Endothelial cell of umbilical vein (primary cell): ENCODE data around the gene ST6GALNAC3. TPM values are rescaled to one million over a fixed set of nuclear protein-coding genes. Genes with fewer than 3 reads are reported as not detected.

Source experiments
- BruUV-seq: library from RNA; stranded (reverse); fragments of 400-500 nt; replicated peaks from 2 replicates; lab custom pipeline; 2021; lab: Mats Ljungman, UMichigan
- CTCF ChIA-PET: fragments of 300-600, 350-600 bp; sonication (Branson Sonifier 250); formaldehyde crosslinking; loops from one replicate; lab custom pipeline; 2021; ENCODE audit warnings: antibody characterized with exemption, inconsistent platforms; lab: Charles Lee
- POLR2A ChIA-PET: fragments of 300-600, 350-600 bp; sonication (Branson Sonifier 250); formaldehyde crosslinking; loops from one replicate; lab custom pipeline; 2021; ENCODE audit warnings: antibody characterized with exemption, inconsistent platforms; lab: Charles Lee
- DNase-seq: peaks from one replicate; pipeline ENCODE4 v3.0.0-alpha.2; 2011; ENCODE audit warnings: low read depth, low spot score
- FAIRE-seq: peaks from 2 replicates; lab custom pipeline; 2011; peaks lifted over from hg19 to GRCh38; lab: Jason Lieb, UNC
- H2AFZ ChIP-seq: 2 replicates; pipeline ENCODE4 v1.6.0; 2012; ENCODE audit warnings: low read depth, low read length, control low read depth, inconsistent platforms
- H3K27ac ChIP-seq: 2 replicates; pipeline ENCODE4 v1.5.1; 2011; ENCODE audit warnings: low read depth, mild to moderate bottlenecking, control low read depth, low read length, moderate library complexity; ENCODE audit not compliant: insufficient read depth
- H3K27me3 ChIP-seq, 2 experiments: 2 replicates each; pipeline versions ENCODE4 v1.6.0 to v1.6.1; 2011; ENCODE audit warnings: low read length in 2 of 2, mixed read lengths in 1 of 2; ENCODE audit not compliant: control insufficient read depth in 2 of 2, insufficient read depth in 2 of 2
- H3K36me3 ChIP-seq, 2 experiments: 2 replicates in 1 of 2; 3 replicates in 1 of 2; pipeline ENCODE4 v1.5.1; 2011; ENCODE audit warnings: low read length in 2 of 2, mild to moderate bottlenecking in 1 of 2, moderate library complexity in 1 of 2; ENCODE audit not compliant: control insufficient read depth in 2 of 2, insufficient read depth in 2 of 2; ENCODE audit errors: extremely low read depth in 1 of 2
- H3K4me1 ChIP-seq: 3 replicates; pipeline ENCODE4 v1.5.1; 2011; ENCODE audit warnings: mild to moderate bottlenecking, low read length; ENCODE audit not compliant: control insufficient read depth, insufficient read depth; ENCODE audit errors: extremely low read depth
- H3K4me2 ChIP-seq: 2 replicates; pipeline ENCODE4 v1.6.1; 2011; ENCODE audit warnings: low read length, control low read depth, mixed read lengths; ENCODE audit not compliant: insufficient read depth
- H3K4me3 ChIP-seq, 3 experiments: fragments of 200-600 bp in 1 of 3; sonication (generic), shearing (Covaris generic) in 1 of 3; replicated peaks in 1 of 3; 2 replicates each; pipeline ENCODE4 v1.5.1; 2011 to 2016; ENCODE audit warnings: control low read depth in 3 of 3, low read length in 3 of 3, mild to moderate bottlenecking in 2 of 3, inconsistent platforms in 1 of 3, low read depth in 1 of 3, moderate library complexity in 1 of 3; ENCODE audit not compliant: insufficient read depth in 1 of 3
- H3K79me2 ChIP-seq: 2 replicates; pipeline ENCODE4 v1.6.0; 2012; ENCODE audit warnings: low read length, inconsistent platforms; ENCODE audit not compliant: control insufficient read depth, insufficient read depth
- H3K9ac ChIP-seq: replicated peaks from 2 replicates; pipeline ENCODE3; 2011; ENCODE audit warnings: low read length, control low read depth; ENCODE audit not compliant: insufficient read depth; ENCODE audit errors: extremely low read depth
- H3K9me1 ChIP-seq: replicated peaks from 3 replicates; pipeline ENCODE4 v1.6.0; 2011; ENCODE audit warnings: mild to moderate bottlenecking, low read length; ENCODE audit not compliant: control insufficient read depth, insufficient read depth; ENCODE audit errors: extremely low read depth
- H3K9me3 ChIP-seq: replicated peaks from 2 replicates; pipeline ENCODE4 v1.5.1; 2012; ENCODE audit warnings: low read length, inconsistent platforms; ENCODE audit not compliant: control insufficient read depth, insufficient read depth
- H4K20me1 ChIP-seq: replicated peaks from 2 replicates; pipeline ENCODE3; 2011; ENCODE audit warnings: mild to moderate bottlenecking, low read length; ENCODE audit not compliant: control insufficient read depth, insufficient read depth; ENCODE audit errors: extremely low read depth
- EZH2 ChIP-seq: IDR thresholded peaks from 2 replicates; pipeline ENCODE4 v1.6.1; 2012; ENCODE audit warnings: borderline replicate concordance, low read depth, mild to moderate bottlenecking, moderate library complexity, low read length, inconsistent platforms; ENCODE audit not compliant: severe bottlenecking
- FOS ChIP-seq: IDR thresholded peaks from 2 replicates; pipeline ENCODE4 v1.6.1; 2011; ENCODE audit warnings: mild to moderate bottlenecking, low read length, moderate library complexity, borderline replicate concordance; ENCODE audit not compliant: insufficient read depth
- GATA2 ChIP-seq: IDR thresholded peaks from 2 replicates; pipeline ENCODE4 v1.7.0; 2011; ENCODE audit warnings: low read depth, mild to moderate bottlenecking, moderate library complexity, mixed read lengths, low read length; ENCODE audit not compliant: insufficient read length, insufficient read depth
- JUN ChIP-seq: IDR thresholded peaks from 2 replicates; pipeline ENCODE4 v1.6.1; 2011; ENCODE audit warnings: borderline replicate concordance, low read depth; ENCODE audit not compliant: insufficient read length, insufficient read depth
- MYC ChIP-seq: IDR thresholded peaks from one replicate; pipeline ENCODE4 v1.6.1; 2011; ENCODE audit warnings: mild to moderate bottlenecking, low read depth, low read length
- POLR2A ChIP-seq: IDR thresholded peaks from 2 replicates; pipeline ENCODE4 v1.6.1; 2012; ENCODE audit warnings: low read depth, mild to moderate bottlenecking, control low read depth, low read length
- POLR2AphosphoS5 ChIP-seq: IDR thresholded peaks from 2 replicates; pipeline ENCODE4 v1.6.1; 2012; ENCODE audit warnings: low read depth, mild to moderate bottlenecking, control low read depth, low read length, moderate library complexity; ENCODE audit not compliant: insufficient read depth
- dilution Hi-C: fragments of 300-500 bp; cut with MboI; formaldehyde crosslinking; loops from one replicate; pipeline ENCODE4 v1.15.0; 2019; ENCODE audit warnings: low sequenced_read_pairs; ENCODE audit not compliant: extremely low pct_ligation_motif_present
- intact Hi-C: fragments of 100-400 bp; cut with micrococcal nuclease; formaldehyde crosslinking; loops from one replicate; pipeline ENCODE4 v1.10.0; 2022
- polyA plus RNA-seq, 4 experiments: library from polyadenylated mRNA; depleted of rRNA in 3 of 4; stranded (reverse) in 3 of 4; unstranded in 1 of 4; fragments of >200 nt; gene quantifications; 2 replicates each; pipeline versions ENCODE4 v1.2.1 to v1.2.3, GENCODE V29; 2011 to 2012; ENCODE audit warnings: missing spikeins in 1 of 4
- total RNA-seq: library from RNA; stranded (reverse); gene quantifications from 2 replicates; pipeline ENCODE4 v1.2.3, GENCODE V29; 2021
- TF ChIP-seq, protein P1 (sequence below), 2 donors: IDR thresholded peaks; 1 replicate in 1 of 2; 2 replicates in 1 of 2; pipeline ENCODE4 v1.5.1; 2011; ENCODE audit warnings: low read length in 2 of 2, mild to moderate bottlenecking in 2 of 2, moderate library complexity in 2 of 2, control low read depth in 1 of 2, inconsistent platforms in 1 of 2, low read depth in 1 of 2; ENCODE audit not compliant: insufficient read depth in 1 of 2; ENCODE audit errors: extremely low read depth in 1 of 2
- TF ChIP-seq, protein P2 (sequence below): IDR thresholded peaks from 2 replicates; pipeline ENCODE4 v1.6.1; 2011; ENCODE audit not compliant: insufficient read depth, insufficient read length

ST6GALNAC3 gene
- total and polyA plus RNA-seq, 2 donors (not counting 3 experiments of a cell fraction or from before 2014, with no cell fraction given): 7.6 to 48.3 TPM

GRCh38 chr1:76266762-76267161 is 192.2 kb downstream of the ST6GALNAC3 start:
- H3K36me3 ChIP-seq: no peaks in the 10 kb centered on the region
- DNase-seq (peak; percentile 42), FAIRE-seq (no peak)
- no peaks in the 10 kb centered on the region for H4K20me1 ChIP-seq
- H3K9ac ChIP-seq: no peak overlapping the region
- TF ChIP-seq GATA2: no peak
- TF ChIP-seq, protein P1, sequence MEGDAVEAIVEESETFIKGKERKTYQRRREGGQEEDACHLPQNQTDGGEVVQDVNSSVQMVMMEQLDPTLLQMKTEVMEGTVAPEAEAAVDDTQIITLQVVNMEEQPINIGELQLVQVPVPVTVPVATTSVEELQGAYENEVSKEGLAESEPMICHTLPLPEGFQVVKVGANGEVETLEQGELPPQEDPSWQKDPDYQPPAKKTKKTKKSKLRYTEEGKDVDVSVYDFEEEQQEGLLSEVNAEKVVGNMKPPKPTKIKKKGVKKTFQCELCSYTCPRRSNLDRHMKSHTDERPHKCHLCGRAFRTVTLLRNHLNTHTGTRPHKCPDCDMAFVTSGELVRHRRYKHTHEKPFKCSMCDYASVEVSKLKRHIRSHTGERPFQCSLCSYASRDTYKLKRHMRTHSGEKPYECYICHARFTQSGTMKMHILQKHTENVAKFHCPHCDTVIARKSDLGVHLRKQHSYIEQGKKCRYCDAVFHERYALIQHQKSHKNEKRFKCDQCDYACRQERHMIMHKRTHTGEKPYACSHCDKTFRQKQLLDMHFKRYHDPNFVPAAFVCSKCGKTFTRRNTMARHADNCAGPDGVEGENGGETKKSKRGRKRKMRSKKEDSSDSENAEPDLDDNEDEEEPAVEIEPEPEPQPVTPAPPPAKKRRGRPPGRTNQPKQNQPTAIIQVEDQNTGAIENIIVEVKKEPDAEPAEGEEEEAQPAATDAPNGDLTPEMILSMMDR (IDR thresholded peaks at IDR 0.05; ENCODE audit: extremely low read depth in 1 of 2, insufficient read depth in 1 of 2, low read depth in 1 of 2, low read length in 2 of 2): no peak
- TF ChIP-seq POLR2A: no peak
- POLR2A ChIA-PET: no interaction called here
- no peaks in the 10 kb centered on the region for H3K79me2 ChIP-seq
- CTCF ChIA-PET: no interaction called here
- H3K27ac ChIP-seq: no peak overlapping the region
- no peak overlapping the region for H3K4me2 ChIP-seq
- peaks cover 12% of the 10 kb centered on the region for H3K4me1 ChIP-seq
- dilution Hi-C loops (no loop called here), intact Hi-C loops (loop anchor here (10.0 kb wide), 1 partner anchor 192 kb away; the partner anchor contains the start of gene ST6GALNAC3)
- H3K9me3 ChIP-seq: no peaks in the 10 kb centered on the region
- H3K27me3 ChIP-seq: no peaks in the 10 kb centered on the region
- no peak overlapping the region for H3K4me3 ChIP-seq
- BruUV-seq: no TSS peak
- H2AFZ ChIP-seq: no peak overlapping the region
- H3K9me1 ChIP-seq: no peaks in the 10 kb centered on the region

- dilution Hi-C loops: no loop called here
- ChIA-PET CTCF (interaction anchor here (1.5 to 2.3 kb wide), 2 partner anchors 13 to 113 kb away, joined by 4 to 6 read pairs; no protein-coding TSS in a partner anchor), POLR2A (no interaction called here)
- DNase-seq (no peak), FAIRE-seq (no peak)
- H3K27ac ChIP-seq: no peak overlapping the region
- intact Hi-C loops: loop anchor here (2.0 to 10.0 kb wide), 2 partner anchors 13 to 193 kb away; partner anchors contain the start of gene ST6GALNAC3
- BruUV-seq: no TSS peak
- H3K9ac ChIP-seq: no peak overlapping the region
- no peaks in the 10 kb centered on the region for H3K9me3 ChIP-seq
- H3K79me2 ChIP-seq: no peaks in the 10 kb centered on the region
- no peak overlapping the region for H2AFZ ChIP-seq
- no peaks in the 10 kb centered on the region for H3K9me1 ChIP-seq
- no peaks in the 10 kb centered on the region for H3K36me3 ChIP-seq
- no peaks in the 10 kb centered on the region for H3K27me3 ChIP-seq
- no peaks in the 10 kb centered on the region for H4K20me1 ChIP-seq
- peaks cover 12% of the 10 kb centered on the region for H3K4me1 ChIP-seq
- TF ChIP-seq POLR2AphosphoS5 (no peak), EZH2 (no peak), POLR2A (no peak), GATA2 (no peak), FOS (no peak), JUN (no peak), MYC (no peak)
- TF ChIP-seq, protein P1 (IDR thresholded peaks at IDR 0.05; ENCODE audit: extremely low read depth in 1 of 2, insufficient read depth in 1 of 2, low read depth in 1 of 2, low read length in 2 of 2): no peak
- TF ChIP-seq, protein P2, sequence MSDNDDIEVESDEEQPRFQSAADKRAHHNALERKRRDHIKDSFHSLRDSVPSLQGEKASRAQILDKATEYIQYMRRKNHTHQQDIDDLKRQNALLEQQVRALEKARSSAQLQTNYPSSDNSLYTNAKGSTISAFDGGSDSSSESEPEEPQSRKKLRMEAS: no peak
- H3K4me2 ChIP-seq: no peak overlapping the region
- no peak overlapping the region for H3K4me3 ChIP-seq
Observed at GRCh38 chr1:76267631-76268030, 193.1 kb downstream of the ST6GALNAC3 start.
